HL-60/S4 treated with retinoic acid at 250 ng/mL for 4 days and 3 days (cell line): ENCODE data around the gene FADS2.

ENCODE experiments used
- in situ Hi-C: fragments of 300-500 bp; cut with MboI; formaldehyde crosslinking; loops from 2 replicates; pipeline ENCODE4 v1.7.0; 2022; ENCODE audit warnings: low sequenced_read_pairs

Gene FADS2

DNA sequence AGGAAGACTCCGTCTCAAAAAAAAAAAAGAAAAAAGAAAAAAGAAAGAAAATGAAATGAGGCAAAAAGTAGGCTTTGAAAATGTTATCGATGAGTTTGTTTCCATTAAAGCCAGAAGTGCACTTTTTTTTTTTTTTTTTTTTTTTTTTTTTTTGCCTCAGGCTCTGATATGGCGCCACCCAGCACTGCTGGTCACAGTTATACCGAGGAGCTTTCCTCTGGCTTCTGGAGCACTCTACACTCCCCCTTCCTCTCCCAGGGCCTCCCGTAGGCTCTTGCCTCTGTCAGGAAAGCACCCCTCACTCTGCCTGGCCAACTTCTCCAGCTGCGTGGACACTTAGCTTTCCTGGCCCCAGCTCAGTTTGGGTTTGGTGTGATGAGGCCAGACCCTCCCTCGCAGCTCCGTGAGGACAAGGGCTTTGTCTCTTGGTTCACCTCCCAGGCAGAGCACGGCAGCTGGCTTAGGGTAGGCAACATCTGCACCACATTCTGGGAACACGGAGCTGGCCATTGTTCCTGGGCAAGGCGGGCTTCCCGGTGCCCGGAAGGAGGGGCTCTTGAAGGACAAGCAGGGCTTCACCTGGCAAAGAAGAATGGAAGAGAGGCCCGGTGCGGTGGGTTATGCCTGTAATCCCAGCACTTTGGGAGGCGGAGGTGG, 16.9 kb downstream of the FADS2 start:
- in situ Hi-C loops = no loop called here

DNA sequence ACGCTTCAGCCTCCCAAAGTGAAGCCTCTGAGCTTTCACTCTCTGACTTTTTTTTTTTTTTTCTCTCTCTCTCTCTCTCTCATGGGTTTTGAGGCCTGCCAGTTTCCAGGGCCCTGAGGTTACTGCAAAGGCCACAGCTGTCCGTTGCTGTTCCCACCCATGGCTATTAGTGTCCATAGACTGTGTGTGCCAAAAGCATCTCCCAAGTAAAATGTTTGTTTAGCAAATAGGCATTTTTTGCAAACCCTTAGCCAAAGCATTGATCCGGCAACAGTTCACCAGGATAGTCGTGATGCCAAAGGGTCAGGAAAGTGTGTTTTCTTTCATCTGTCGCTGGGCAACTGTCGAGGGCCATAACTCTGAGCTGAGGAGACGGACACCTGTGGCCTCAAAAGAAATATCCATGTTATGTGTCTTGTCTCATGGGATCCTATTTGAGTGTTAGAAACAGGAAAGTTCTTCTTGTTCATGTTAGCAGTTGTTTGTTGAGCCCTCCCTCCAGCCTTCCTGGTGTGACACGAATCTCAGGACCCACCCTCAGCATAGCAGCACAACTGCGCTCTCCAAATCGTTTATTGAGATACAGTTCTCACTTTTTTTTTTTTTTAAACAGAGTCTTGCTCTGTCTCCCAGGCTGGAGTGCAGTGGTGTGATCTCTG, 18.4 kb downstream of the FADS2 start:
- in situ Hi-C loops = no loop called here

DNA sequence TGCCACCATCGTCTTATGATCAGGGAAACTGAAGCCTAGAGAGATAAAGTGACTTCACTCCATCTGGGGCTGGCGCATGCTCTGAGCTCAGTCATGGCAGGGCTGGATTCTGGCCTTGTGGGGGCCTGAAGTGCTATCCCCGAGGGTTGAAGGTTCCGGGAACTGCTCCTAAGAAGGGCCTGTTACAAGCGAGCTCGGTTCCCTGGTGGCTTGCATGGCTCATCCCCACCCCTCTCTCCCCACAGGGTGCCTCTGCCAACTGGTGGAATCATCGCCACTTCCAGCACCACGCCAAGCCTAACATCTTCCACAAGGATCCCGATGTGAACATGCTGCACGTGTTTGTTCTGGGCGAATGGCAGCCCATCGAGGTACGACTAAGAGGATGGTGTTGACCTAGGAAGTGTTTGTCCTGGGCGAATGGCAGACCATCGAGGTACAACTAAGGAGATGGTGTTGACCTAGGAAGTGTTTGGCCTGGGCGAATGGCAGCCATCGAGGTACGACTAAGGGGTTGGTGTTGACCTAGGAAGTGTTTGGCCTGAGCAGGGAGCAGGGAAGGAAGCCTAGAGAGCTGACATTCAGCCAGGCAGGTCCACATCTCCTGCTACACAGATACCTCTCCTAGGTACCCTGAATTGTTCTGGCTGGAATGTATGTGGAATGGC, 19.9 kb downstream of the FADS2 start:
- in situ Hi-C loops = no loop called here

DNA sequence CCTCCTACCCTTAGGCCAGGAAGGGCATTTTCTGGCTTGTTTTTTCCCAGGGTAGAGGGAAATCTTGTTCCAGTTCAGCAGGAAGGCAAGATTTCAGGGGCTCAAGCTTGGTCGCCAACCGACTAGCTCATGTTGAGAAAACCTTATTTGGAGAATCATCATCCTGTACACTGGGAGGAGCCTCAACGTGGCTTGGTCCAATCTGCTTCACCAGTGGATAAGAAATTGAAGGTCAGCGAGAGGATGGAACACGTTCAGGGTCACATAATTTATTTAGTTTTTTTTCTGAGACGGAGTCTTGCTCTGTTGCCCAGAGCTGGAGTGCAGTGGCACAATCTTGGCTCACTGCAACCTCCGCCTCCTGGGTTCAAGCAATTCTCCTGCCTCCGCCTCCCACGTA, 20.5 kb downstream of the FADS2 start:
- in situ Hi-C loops = no loop called here

- in situ Hi-C loops = no loop called here
Observed at GRCh38 chr11:61850687-61851086, 22.6 kb downstream of the FADS2 start.

DNA sequence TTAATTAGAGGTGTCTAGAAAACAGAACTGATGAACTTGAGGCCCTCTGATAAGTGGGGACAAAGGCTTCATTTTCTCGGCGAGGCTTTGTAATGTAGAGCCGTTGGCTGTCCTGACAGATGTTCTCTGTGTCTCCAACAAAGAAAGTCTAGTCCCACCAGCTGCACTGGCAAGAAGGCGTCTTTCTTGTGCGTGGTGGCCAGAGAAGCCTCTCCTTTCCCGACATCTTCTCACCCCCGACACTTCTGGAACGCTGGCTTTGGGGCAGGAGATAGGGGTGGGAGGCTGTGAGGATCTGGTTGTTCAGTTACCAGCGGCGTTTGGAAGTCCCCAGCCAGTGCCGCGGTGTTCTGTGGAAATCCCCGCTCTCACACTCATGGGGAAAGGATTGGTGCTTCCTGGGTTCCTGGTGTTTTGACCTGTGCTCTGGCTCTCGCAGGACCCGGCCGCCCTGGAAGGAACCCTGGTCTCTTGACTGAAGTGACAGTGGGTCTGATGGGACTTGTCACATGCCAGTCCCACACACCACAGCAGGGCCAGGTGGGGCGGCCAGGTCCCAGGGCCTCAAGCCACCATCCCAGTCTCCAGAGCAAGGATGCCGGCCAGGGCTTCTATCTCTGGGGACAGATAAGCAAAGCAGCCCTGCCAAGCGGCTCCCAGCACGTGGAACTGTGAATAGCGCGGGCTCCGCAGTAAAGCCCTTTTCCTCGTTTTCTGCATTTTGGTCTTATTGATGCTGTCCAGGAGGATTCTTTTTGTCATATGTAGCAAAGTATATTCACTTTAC, 23.2 kb downstream of the FADS2 start:
- in situ Hi-C loops = no loop called here

DNA sequence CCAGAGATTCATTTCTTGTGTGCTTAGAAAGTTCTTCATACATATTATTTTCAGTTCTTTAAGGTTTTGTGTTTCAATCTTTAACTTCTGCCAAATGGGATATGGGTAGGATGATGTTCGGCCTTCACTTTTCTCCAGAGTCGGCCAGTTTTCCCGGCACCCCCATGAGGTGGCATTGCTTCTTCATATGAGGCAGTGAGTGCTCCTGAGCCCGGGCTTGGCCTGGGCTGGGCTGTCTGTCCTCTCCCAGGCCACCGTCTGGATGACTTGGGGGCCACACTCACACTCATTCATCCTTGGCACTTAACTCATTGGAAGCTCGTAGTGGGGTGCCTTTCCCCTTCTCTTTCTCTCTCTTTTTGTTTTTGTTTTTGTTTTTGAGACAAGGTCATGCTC, 23.8 kb downstream of the FADS2 start:
- in situ Hi-C loops = no loop called here

- in situ Hi-C loops = no loop called here
Observed at GRCh38 chr11:61853698-61854169, 25.6 kb downstream of the FADS2 start.

GRCh38 chr11:61854206-61854895, 26.3 kb downstream of the FADS2 start:
- in situ Hi-C loops = no loop called here

- in situ Hi-C loops = no loop called here
Observed at GRCh38 chr11:61854966-61855714, 27.0 kb downstream of the FADS2 start.

GRCh38 chr11:61855939-61856680, 28.0 kb downstream of the FADS2 start:
- in situ Hi-C loops = no loop called here

DNA sequence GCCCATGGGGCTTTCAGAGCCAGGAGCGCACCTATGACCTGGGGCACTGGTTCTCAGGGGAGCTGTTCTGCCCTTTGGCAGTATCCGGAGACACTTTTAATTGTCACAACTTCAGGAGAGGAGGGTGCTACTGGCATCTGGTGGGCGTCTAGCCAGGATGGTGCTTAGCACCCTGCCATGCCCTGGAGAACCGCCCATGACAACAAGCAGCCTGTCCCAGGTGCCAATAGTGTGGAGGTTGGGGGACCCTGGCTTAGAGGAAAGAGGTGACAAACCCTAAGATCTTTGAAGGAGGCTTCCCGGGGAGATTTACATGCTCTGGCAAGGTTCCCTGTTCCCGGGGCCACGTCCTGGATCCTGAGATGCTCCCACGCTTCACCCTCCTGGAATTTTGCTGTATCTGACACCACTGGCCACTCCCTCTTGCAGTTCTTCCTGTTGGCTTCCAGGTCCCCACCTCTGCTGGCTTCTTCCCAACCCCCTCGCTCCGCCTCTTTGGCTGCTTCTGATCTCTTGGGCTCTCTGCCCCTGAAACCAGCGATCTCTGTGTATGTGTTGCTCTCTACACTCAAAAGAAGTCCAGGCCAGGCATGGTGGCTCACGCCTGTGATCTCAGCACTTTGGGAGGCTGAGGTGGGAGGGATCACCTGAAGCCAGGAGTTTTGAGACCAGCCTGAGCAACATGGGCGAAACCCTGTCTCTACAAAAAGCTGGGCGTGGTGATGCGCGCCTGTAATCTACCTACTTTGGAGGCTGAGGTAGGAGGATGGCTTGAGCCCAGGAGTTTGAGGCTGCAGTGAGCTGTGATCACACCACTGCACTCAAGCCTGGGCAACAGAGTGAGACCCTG, 32.2 kb downstream of the FADS2 start:
- in situ Hi-C loops = no loop called here

DNA sequence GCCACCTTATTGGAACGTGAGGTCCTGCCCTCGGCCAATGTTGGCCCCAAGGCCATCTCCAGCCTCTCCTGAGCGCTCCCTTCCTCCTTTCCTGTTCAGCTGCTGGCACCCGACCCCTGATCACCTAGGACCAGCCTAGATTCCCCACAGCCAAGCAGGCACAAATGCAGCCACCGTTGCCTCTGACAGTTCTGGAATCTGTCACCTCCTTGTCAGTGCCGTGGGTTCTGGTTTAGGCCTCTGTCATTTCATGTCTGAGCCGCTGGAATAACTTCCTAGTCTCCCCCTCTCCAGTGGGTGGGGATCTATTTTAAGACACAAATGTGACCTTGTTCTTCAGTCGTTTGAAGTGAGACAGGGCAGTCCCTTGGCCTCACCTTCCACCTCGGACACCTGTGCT, 33.5 kb downstream of the FADS2 start:
- in situ Hi-C loops = no loop called here

DNA sequence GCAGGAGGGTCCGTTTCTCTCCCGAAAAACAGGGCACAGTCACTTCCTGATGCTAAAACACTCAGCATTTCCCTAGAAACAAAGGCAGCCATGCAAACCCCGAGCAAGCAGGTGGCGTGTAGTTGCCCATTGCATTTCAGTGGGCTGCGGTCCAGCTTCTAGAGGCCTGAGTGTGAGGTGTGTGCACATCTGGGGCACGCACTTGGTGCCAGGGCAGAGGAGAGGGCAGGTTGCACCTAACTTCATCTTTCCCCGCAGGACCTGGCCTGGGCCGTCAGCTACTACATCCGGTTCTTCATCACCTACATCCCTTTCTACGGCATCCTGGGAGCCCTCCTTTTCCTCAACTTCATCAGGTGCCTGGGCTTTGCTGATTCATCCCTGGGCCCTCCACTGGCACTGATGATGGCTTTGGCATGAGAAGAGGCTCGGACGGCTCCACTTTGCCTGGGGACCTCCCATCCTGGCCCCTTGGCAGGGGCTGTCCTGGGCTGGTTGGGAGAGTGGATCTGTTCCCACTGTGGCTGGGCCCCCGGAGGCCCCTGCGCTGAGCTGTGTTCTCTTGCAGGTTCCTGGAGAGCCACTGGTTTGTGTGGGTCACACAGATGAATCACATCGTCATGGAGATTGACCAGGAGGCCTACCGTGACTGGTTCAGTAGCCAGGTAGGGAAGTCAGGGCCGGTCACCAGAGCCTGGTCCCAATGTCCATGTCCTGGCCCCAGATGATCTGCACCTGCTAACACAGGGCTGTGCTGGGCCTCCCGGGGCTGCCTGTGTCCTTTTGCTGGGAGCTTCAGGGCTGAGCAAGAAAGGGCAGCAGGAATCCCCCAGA, 34.8 kb downstream of the FADS2 start:
- in situ Hi-C loops = no loop called here

- in situ Hi-C loops = no loop called here
Observed at GRCh38 chr11:61863548-61864081, 35.5 kb downstream of the FADS2 start.

DNA sequence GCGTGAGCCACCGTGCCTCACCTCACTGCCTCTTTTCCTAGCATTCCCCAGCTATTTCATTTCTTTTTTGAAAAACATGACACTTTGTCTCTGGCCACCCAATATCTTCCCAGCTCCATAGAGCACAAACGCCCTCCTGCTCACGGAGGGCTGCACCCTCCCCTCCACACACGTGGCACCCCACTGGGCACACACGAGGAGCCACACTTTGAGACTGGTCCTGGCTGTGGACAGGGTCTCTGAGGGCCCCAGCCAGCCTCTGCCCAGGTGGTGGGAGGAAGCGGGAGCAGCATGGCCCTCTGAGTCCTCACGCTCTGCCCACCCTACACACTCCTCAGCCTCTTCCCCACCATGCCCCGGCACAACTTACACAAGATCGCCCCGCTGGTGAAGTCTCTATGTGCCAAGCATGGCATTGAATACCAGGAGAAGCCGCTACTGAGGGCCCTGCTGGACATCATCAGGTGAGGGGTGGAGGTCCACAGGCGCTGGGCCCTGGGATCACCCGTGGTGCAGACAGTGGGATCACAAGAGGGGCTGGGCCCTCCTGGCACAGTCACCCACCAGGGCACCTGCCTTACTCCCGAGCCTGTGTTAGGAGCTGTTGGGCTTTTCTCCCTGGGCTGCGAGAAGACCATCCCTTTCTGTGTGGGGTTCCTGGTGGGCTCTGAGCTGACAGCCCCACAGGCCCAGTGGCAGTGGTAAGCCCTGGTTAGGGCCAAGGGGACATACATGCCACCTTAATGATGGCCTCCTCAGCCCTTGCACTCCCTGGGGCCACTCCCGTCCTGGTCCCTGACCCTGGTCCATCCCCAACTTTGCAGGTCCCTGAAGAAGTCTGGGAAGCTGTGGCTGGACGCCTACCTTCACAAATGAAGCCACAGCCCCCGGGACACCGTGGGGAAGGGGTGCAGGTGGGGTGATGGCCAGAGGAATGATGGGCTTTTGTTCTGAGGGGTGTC, 37.0 kb downstream of the FADS2 start:
- in situ Hi-C loops = no loop called here
